ENCODE results near the gene SMARCA2. TPM values are rescaled to one million over a fixed set of nuclear protein-coding genes. Genes with fewer than 3 reads are reported as not detected.

Gene SMARCA2
- polyA plus RNA-seq, 1 donor from 2014 or later = 150 TPM

- TF ChIP-seq EZH2 (IDR thresholded peaks at IDR 0.05; ENCODE audit: borderline replicate concordance, insufficient read depth, low read length, poor library complexity, severe bottlenecking) (no peak), TAF1 (IDR thresholded peaks at IDR 0.05; ENCODE audit: low read depth) (no peak), EP300 (conservative IDR thresholded peaks at IDR 0.05; ENCODE audit: poor library complexity, severe bottlenecking) (no peak)
These were observed 127.1 kb downstream of the SMARCA2 start (continued) for GRCh38 chr9:2142212-2142611.

- H3K27me3 ChIP-seq (ENCODE audit: insufficient read depth, low read depth, low read length) = no peaks in the 10 kb centered on the region
- no peak overlapping the region for H3K27ac ChIP-seq (ENCODE audit: low read length)
- H4K20me1 ChIP-seq (ENCODE audit: insufficient read depth) = no peaks in the 10 kb centered on the region
- no peak for TF ChIP-seq RAD21 (conservative IDR thresholded peaks at IDR 0.05)
- no peak for TF ChIP-seq EP300 (conservative IDR thresholded peaks at IDR 0.05; ENCODE audit: poor library complexity, severe bottlenecking)
- TF ChIP-seq POLR2AphosphoS5 (IDR thresholded peaks at IDR 0.05) = no peak
- TF ChIP-seq SMC3 (conservative IDR thresholded peaks at IDR 0.05; ENCODE audit: poor library complexity) = no peak
- TF ChIP-seq EZH2 (IDR thresholded peaks at IDR 0.05; ENCODE audit: borderline replicate concordance, insufficient read depth, low read length, poor library complexity, severe bottlenecking) = no peak
- no peak for TF ChIP-seq CTCF (IDR thresholded peaks at IDR 0.05; ENCODE audit: poor library complexity, severe bottlenecking)
- TF ChIP-seq MXI1 (conservative IDR thresholded peaks at IDR 0.05; ENCODE audit: poor library complexity, severe bottlenecking) = no peak
- no peak for TF ChIP-seq REST (IDR thresholded peaks at IDR 0.05; ENCODE audit: borderline replicate concordance)
- no peaks in the 10 kb centered on the region for H3K79me2 ChIP-seq (replicated peaks; ENCODE audit: insufficient read depth, low read length)
- no peaks in the 10 kb centered on the region for H3K9me3 ChIP-seq (ENCODE audit: low read length)
- no peaks in the 10 kb centered on the region for H3F3A ChIP-seq (ENCODE audit: insufficient read depth, low read length, poor library complexity, severe bottlenecking)
- no peaks in the 10 kb centered on the region for H3K9me2 ChIP-seq (ENCODE audit: insufficient read depth, low read length)
- H2AFZ ChIP-seq (ENCODE audit: low read depth, low read length) = no peak overlapping the region
- H3K9ac ChIP-seq (ENCODE audit: low read length) = no peak overlapping the region
- no peak overlapping the region for H3K4me2 ChIP-seq (ENCODE audit: low read length)
- no peaks in the 10 kb centered on the region for H3K36me3 ChIP-seq (ENCODE audit: insufficient read depth, low read length)
- no peak overlapping the region for H3K4me3 ChIP-seq (ENCODE audit: low read length)
These were observed 129.5 kb downstream of the SMARCA2 start for GRCh38 chr9:2144619-2145018.

- no peak overlapping the region for H3K27ac ChIP-seq (ENCODE audit: low read length)
- H3K4me3 ChIP-seq (ENCODE audit: low read length) = no peak overlapping the region
- H3K79me2 ChIP-seq (replicated peaks; ENCODE audit: insufficient read depth, low read length) = no peaks in the 10 kb centered on the region
- no peak overlapping the region for H3K9ac ChIP-seq (ENCODE audit: low read length)
- no peaks in the 10 kb centered on the region for H3F3A ChIP-seq (ENCODE audit: insufficient read depth, low read length, poor library complexity, severe bottlenecking)
- no peak overlapping the region for H2AFZ ChIP-seq (ENCODE audit: low read depth, low read length)
- H3K27me3 ChIP-seq (ENCODE audit: insufficient read depth, low read depth, low read length) = no peaks in the 10 kb centered on the region
- H4K20me1 ChIP-seq (ENCODE audit: insufficient read depth) = no peaks in the 10 kb centered on the region
- peaks cover 2% of the 10 kb centered on the region for H3K9me3 ChIP-seq (ENCODE audit: low read length)
- H3K36me3 ChIP-seq (ENCODE audit: insufficient read depth, low read length) = peaks cover 4% of the 10 kb centered on the region
- no peak overlapping the region for H3K4me2 ChIP-seq (ENCODE audit: low read length)
- TF ChIP-seq MXI1 (conservative IDR thresholded peaks at IDR 0.05; ENCODE audit: poor library complexity, severe bottlenecking) = no peak
- TF ChIP-seq EP300 (conservative IDR thresholded peaks at IDR 0.05; ENCODE audit: poor library complexity, severe bottlenecking) = no peak
- TF ChIP-seq POLR2AphosphoS5 (IDR thresholded peaks at IDR 0.05) = no peak
- TF ChIP-seq EZH2 (IDR thresholded peaks at IDR 0.05; ENCODE audit: borderline replicate concordance, insufficient read depth, low read length, poor library complexity, severe bottlenecking) = no peak
- TF ChIP-seq SMC3 (conservative IDR thresholded peaks at IDR 0.05; ENCODE audit: poor library complexity) = no peak
- no peak for TF ChIP-seq RAD21 (conservative IDR thresholded peaks at IDR 0.05)
- TF ChIP-seq REST (IDR thresholded peaks at IDR 0.05; ENCODE audit: borderline replicate concordance) = no peak
- no peak for TF ChIP-seq TAF1 (IDR thresholded peaks at IDR 0.05; ENCODE audit: low read depth)
- no peak for TF ChIP-seq CTCF (IDR thresholded peaks at IDR 0.05; ENCODE audit: poor library complexity, severe bottlenecking)
- no peaks in the 10 kb centered on the region for H3K9me2 ChIP-seq (ENCODE audit: insufficient read depth, low read length)
These were observed 130.6 kb downstream of the SMARCA2 start for GRCh38 chr9:2145746-2146145.
